ENCODE measurements around the gene PAK5. TPM values are rescaled to one million over a fixed set of nuclear protein-coding genes. Genes with fewer than 3 reads are reported as not detected.
A peak's percentile ranks its signal among the peaks of the same experiment; 100 is the strongest.

PAK5 gene
- total RNA-seq, 2 donors from 2014 or later: 0.22 to 0.42 TPM

DNA sequence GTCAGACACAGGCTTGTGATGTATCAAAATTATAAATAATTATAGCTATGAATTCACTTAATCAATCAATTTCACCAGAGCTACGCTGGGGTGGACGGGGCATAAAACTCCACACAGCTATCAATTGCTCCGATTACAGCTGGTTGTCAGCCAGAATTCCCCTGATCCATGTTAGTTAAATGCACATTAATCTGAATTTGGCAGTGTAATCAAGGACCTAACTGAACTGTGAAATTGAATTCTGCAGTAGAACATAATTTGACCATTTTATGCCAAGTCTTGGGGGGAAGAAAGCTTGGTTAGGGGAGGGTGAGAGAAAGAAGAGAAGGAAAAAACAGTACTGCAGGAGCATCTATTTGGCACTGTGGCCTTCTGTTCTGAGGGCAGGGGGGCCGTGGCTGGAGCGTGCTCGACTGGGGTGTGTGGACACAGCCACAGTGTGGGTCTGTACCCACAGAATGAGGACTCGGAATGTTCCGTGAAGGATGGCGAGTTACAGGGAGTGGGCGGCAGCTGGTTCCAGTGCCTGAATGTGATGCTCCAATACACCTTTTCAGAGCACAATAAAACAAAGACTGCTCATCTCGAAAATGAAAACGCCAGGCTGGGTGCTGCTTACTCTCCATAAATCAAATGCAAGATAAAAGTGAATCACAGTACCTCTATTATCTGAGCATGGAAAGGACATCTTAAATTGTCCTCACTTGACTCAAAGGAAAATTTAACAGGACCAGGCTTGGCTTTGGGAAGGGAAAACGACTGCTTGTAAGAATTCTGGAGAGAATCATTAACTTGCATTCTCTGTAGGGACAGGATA lies 265.3 kb downstream of the PAK5 start:
- Histone ChIP-seq H3K4me3 (ENCODE audit: low read length) (no peak overlapping the region), H3K27ac (ENCODE audit: low read depth, low read length) (peak overlapping the region; percentile 77)
- peaks cover 39% of the 10 kb centered on the region for H3K4me1 Mint-ChIP-seq

DNA sequence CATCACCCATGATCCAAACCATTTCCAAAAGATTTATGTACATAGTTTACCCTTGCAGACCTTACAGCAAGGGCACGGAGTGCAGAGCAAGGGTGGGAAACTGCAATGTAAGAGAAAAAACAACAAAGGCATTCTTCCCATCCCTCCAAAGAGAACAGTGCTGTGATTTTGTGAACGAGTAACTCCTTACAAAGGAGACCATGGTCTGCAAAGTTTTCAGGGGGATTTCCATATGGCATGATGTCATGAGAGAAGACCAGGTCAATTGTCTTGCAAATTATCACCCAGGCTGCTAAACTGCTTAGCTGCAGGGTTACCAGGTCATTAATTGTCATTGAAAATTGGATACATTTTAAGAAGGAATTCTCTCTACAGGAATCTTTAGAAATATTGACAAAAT lies 266.2 kb downstream of the PAK5 start:
- H3K27ac Mint-ChIP-seq: peak overlapping the region; percentile 79
- H3K36me3 ChIP-seq (ENCODE audit: control insufficient read depth, insufficient read depth, low read length): no peaks in the 10 kb centered on the region
- DNase-seq: peak; percentile 70
- H3K4me1 Mint-ChIP-seq: peaks cover 39% of the 10 kb centered on the region
- H3K27ac ChIP-seq (ENCODE audit: low read depth, low read length): peak overlapping the region; percentile 87
- H3K9me3 ChIP-seq (ENCODE audit: control insufficient read depth, low read length): no peaks in the 10 kb centered on the region
- no peaks in the 10 kb centered on the region for H3K36me3 Mint-ChIP-seq (ENCODE audit: low read depth)
- peaks cover 12% of the 10 kb centered on the region for H3K4me1 ChIP-seq (ENCODE audit: control insufficient read depth, insufficient read depth, low read length)
- H3K9ac ChIP-seq (ENCODE audit: extremely low read depth, low read length, poor library complexity, severe bottlenecking): no peak overlapping the region
- H3K9me3 Mint-ChIP-seq: no peaks in the 10 kb centered on the region
- no peak for TF ChIP-seq CTCF (conservative IDR thresholded peaks at IDR 0.05)
- no peak overlapping the region for H3K4me3 ChIP-seq (ENCODE audit: low read length)
- peaks cover 15% of the 10 kb centered on the region for H3K27me3 Mint-ChIP-seq (ENCODE audit: insufficient read depth)
- no peaks in the 10 kb centered on the region for H3K27me3 ChIP-seq (ENCODE audit: control insufficient read depth, insufficient read depth, low read length, poor library complexity, severe bottlenecking)
- 0 to 11% methylated on average over 1 to 2 of the region's 2 CpGs for WGBS, 2 experiments (ENCODE audit: insufficient coverage in 1 of 2, insufficient read length in 1 of 2)
- H3K4me3 Mint-ChIP-seq: no peak overlapping the region

More for the DNA sequence above, 265.3 kb downstream of the PAK5 start:
- H3K9ac ChIP-seq (ENCODE audit: extremely low read depth, low read length, poor library complexity, severe bottlenecking): no peak overlapping the region
- WGBS, 2 experiments (ENCODE audit: insufficient coverage in 1 of 2, insufficient read length in 1 of 2): 27 to 56% methylated on average over 9 to 13 of the region's 13 CpGs
- DNase-seq: peak; percentile 63
- H3K36me3 Mint-ChIP-seq (ENCODE audit: low read depth): no peaks in the 10 kb centered on the region
- H3K27me3 ChIP-seq (ENCODE audit: control insufficient read depth, insufficient read depth, low read length, poor library complexity, severe bottlenecking): no peaks in the 10 kb centered on the region
- peak overlapping the region; percentile 57 for H3K27ac Mint-ChIP-seq
- peaks cover 12% of the 10 kb centered on the region for H3K27me3 Mint-ChIP-seq (ENCODE audit: insufficient read depth)
- peaks cover 12% of the 10 kb centered on the region for H3K4me1 ChIP-seq (ENCODE audit: control insufficient read depth, insufficient read depth, low read length)
- TF ChIP-seq CTCF (conservative IDR thresholded peaks at IDR 0.05): no peak
- H3K9me3 Mint-ChIP-seq: no peaks in the 10 kb centered on the region
- no peaks in the 10 kb centered on the region for H3K36me3 ChIP-seq (ENCODE audit: control insufficient read depth, insufficient read depth, low read length)
- no peaks in the 10 kb centered on the region for H3K9me3 ChIP-seq (ENCODE audit: control insufficient read depth, low read length)
- H3K4me3 Mint-ChIP-seq: peak overlapping the region; percentile 27

DNA sequence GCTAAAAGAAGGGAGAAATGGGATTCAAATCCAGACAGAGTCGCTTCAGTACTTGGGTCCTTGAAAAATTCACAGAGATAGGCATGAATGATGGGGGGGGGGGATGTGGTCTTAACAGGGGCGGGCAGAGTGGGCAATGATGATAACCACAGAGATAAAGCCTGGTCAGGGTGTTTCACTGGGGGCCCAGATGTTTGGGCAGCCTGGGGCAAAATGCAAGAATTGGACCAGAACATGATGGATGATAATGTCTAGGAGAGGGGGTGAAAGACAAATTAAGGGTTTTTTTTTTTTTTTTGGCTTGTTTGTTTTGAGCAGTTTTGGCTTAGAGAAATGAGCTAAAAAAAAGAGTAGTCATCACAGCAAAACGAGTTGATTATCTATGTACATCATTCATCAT lies 267.1 kb downstream of the PAK5 start:
- 17 to 72% methylated on average over 1 to 3 of the region's 3 CpGs for WGBS, 2 experiments (ENCODE audit: insufficient coverage in 1 of 2, insufficient read length in 1 of 2)

More for the DNA sequence above, 267.1 kb downstream of the PAK5 start:
- no peak for TF ChIP-seq CTCF (conservative IDR thresholded peaks at IDR 0.05)
- Mint-ChIP-seq H3K9me3 (no peaks in the 10 kb centered on the region), H3K4me1 (peaks cover 34% of the 10 kb centered on the region), H3K27ac (no peak overlapping the region), H3K4me3 (no peak overlapping the region), H3K27me3 (ENCODE audit: insufficient read depth) (peaks cover 15% of the 10 kb centered on the region), H3K36me3 (ENCODE audit: low read depth) (no peaks in the 10 kb centered on the region)
- H3K27me3 ChIP-seq (ENCODE audit: control insufficient read depth, insufficient read depth, low read length, poor library complexity, severe bottlenecking): no peaks in the 10 kb centered on the region
- H3K36me3 ChIP-seq (ENCODE audit: control insufficient read depth, insufficient read depth, low read length): no peaks in the 10 kb centered on the region
- peak overlapping the region; percentile 87 for H3K27ac ChIP-seq (ENCODE audit: low read depth, low read length)
- no peak overlapping the region for H3K9ac ChIP-seq (ENCODE audit: extremely low read depth, low read length, poor library complexity, severe bottlenecking)
- peaks cover 12% of the 10 kb centered on the region for H3K4me1 ChIP-seq (ENCODE audit: control insufficient read depth, insufficient read depth, low read length)
- no peak overlapping the region for H3K4me3 ChIP-seq (ENCODE audit: low read length)
- no peaks in the 10 kb centered on the region for H3K9me3 ChIP-seq (ENCODE audit: control insufficient read depth, low read length)
- no peak for DNase-seq
